DMS 273 (cell line): Measurements from ENCODE around the gene KANK4.
"Not testable (repeated sequence)": the region's sequence is repeated elsewhere in the genome, so short reads cannot be mapped to it uniquely, and the experiment has no call there.

Experiments
- DNase-seq: peaks from one replicate; lab custom pipeline; 2025; ENCODE audit not compliant: unreplicated experiment; lab: John Stamatoyannopoulos, UW

Gene KANK4

GRCh38 chr1:62276791-62277190 lies 42.4 kb downstream of the KANK4 start:
- DNase-seq: no peak

GRCh38 chr1:62274496-62275485 lies 44.4 kb downstream of the KANK4 start:
- DNase-seq: no peak

- DNase-seq: no peak
Measured at GRCh38 chr1:62273953-62274352, 45.3 kb downstream of the KANK4 start.

GRCh38 chr1:62271948-62272728 lies 47.1 kb downstream of the KANK4 start:
- DNase-seq: peak; percentile 59

GRCh38 chr1:62271134-62271533 lies 48.1 kb downstream of the KANK4 start:
- no peak for DNase-seq

- DNase-seq: no peak
Measured at GRCh38 chr1:62269851-62270495, 49.3 kb downstream of the KANK4 start.

GRCh38 chr1:62269439-62269838 lies 49.8 kb downstream of the KANK4 start:
- no peak for DNase-seq

- no peak for DNase-seq
Measured at GRCh38 chr1:62268315-62268714, 50.9 kb downstream of the KANK4 start.

GRCh38 chr1:62265956-62266935 lies 53.0 kb downstream of the KANK4 start:
- DNase-seq: no peak

- no peak for DNase-seq
Measured at GRCh38 chr1:62263814-62264353, 55.4 kb downstream of the KANK4 start.

- no peak for DNase-seq
Measured at GRCh38 chr1:62263006-62263813, 56.0 kb downstream of the KANK4 start.

- no peak for DNase-seq
Measured at GRCh38 chr1:62260688-62261087, 58.5 kb downstream of the KANK4 start.

- DNase-seq: no peak
Measured at GRCh38 chr1:62259551-62259950, 59.7 kb downstream of the KANK4 start.

GRCh38 chr1:62250126-62250726 lies 69.0 kb downstream of the KANK4 start:
- DNase-seq: peak; percentile 72

- peak; percentile 74 for DNase-seq
Measured at GRCh38 chr1:62247391-62248168, 71.7 kb downstream of the KANK4 start.

- no peak for DNase-seq
Measured at GRCh38 chr1:62245201-62245600, 74.0 kb downstream of the KANK4 start.

GRCh38 chr1:62244380-62244779 lies 74.9 kb downstream of the KANK4 start:
- not testable (repeated sequence) for DNase-seq
